Natural killer cell (primary cell): ENCODE results near the gene CD37. TPM values are rescaled to one million over a fixed set of nuclear protein-coding genes. Genes with fewer than 3 reads are reported as not detected.

Experiments used
- ATAC-seq, 3 donors: fragments of 150-1000 bp in 2 of 3; fragments of 200-7000 bp in 1 of 3; cut with Tn5 transposase; 1 replicate in 1 of 3; 2 replicates in 2 of 3; pipeline ENCODE4 v1.10.0; 2021; ENCODE audit warnings: mild to moderate bottlenecking in 2 of 3, moderate library complexity in 2 of 3
- DNase-seq, 2 donors: peaks; one replicate each; pipeline versions ENCODE4 v3.0.0 to v3.0.0-alpha.2; 2013 to 2021; ENCODE audit warnings: mixed read lengths in 1 of 2
- H3K27ac ChIP-seq: one replicate; pipeline ENCODE4 v1.5.1; 2013; ENCODE audit warnings: mild to moderate bottlenecking, low read length
- H3K27me3 ChIP-seq: one replicate; pipeline ENCODE4 v1.6.1; 2013; ENCODE audit warnings: low read length; ENCODE audit not compliant: control insufficient read depth, insufficient read depth
- H3K36me3 ChIP-seq: one replicate; pipeline ENCODE4 v1.6.1; 2013; ENCODE audit warnings: low read length; ENCODE audit not compliant: control insufficient read depth, insufficient read depth
- H3K4me1 ChIP-seq: one replicate; pipeline ENCODE4 v1.6.1; 2013; ENCODE audit warnings: low read length; ENCODE audit not compliant: control insufficient read depth, insufficient read depth
- H3K4me3 ChIP-seq: one replicate; pipeline ENCODE4 v1.5.1; 2013; ENCODE audit warnings: low read length
- H3K9me3 ChIP-seq: one replicate; pipeline ENCODE4 v1.6.1; 2013; ENCODE audit warnings: low read length; ENCODE audit not compliant: control insufficient read depth, insufficient read depth
- H3K27ac Mint-ChIP-seq, 2 donors: one replicate each; pipeline ENCODE4 v1.8.0; 2022; ENCODE audit warnings: mild to moderate bottlenecking in 2 of 2, mixed read lengths in 2 of 2, moderate library complexity in 1 of 2
- H3K27me3 Mint-ChIP-seq, 2 donors: one replicate each; pipeline ENCODE4 v1.8.0; 2022; ENCODE audit warnings: low read depth in 2 of 2, mixed read lengths in 2 of 2
- H3K36me3 Mint-ChIP-seq: one replicate; pipeline ENCODE4 v1.8.0; 2022; ENCODE audit warnings: mixed read lengths
- H3K4me1 Mint-ChIP-seq, 2 donors: one replicate each; pipeline ENCODE4 v1.8.0; 2022; ENCODE audit warnings: mixed read lengths in 2 of 2
- H3K4me3 Mint-ChIP-seq: one replicate; pipeline ENCODE4 v1.8.0; 2022; ENCODE audit warnings: mild to moderate bottlenecking, moderate library complexity, mixed read lengths
- H3K9me3 Mint-ChIP-seq, 2 donors: one replicate each; pipeline ENCODE4 v1.8.0; 2022; ENCODE audit warnings: mixed read lengths in 2 of 2
- WGBS: methylation state at CpG from one replicate; pipeline ENCODE4 v1.1.7; 2013; ENCODE audit warnings: missing lambda C conversion rate; ENCODE audit not compliant: insufficient coverage; 5-methylcytosine and 5-hydroxymethylcytosine counted together
- intact Hi-C: fragments of 100-400 bp; cut with micrococcal nuclease; formaldehyde crosslinking; loops from one replicate; pipeline ENCODE4 v1.14.2; 2022
- total RNA-seq, 4 donors: library from RNA; stranded (reverse); fragments of 120-200 nt in 1 of 4; gene quantifications; one replicate each; pipeline versions ENCODE4 v1.2.3 to v1.2.4, GENCODE V29; 2013 to 2022
- TF ChIP-seq, protein P1 (sequence below): fragments of 200-600 bp; IDR thresholded peaks from one replicate; pipeline ENCODE4 v1.8.0; 2022; ENCODE audit warnings: antibody characterized with exemption

Gene CD37
- total RNA-seq, 3 donors from 2014 or later (not counting 1 experiment from before 2014, with no cell fraction given), result 322 to 392 (median 359) TPM

DNA sequence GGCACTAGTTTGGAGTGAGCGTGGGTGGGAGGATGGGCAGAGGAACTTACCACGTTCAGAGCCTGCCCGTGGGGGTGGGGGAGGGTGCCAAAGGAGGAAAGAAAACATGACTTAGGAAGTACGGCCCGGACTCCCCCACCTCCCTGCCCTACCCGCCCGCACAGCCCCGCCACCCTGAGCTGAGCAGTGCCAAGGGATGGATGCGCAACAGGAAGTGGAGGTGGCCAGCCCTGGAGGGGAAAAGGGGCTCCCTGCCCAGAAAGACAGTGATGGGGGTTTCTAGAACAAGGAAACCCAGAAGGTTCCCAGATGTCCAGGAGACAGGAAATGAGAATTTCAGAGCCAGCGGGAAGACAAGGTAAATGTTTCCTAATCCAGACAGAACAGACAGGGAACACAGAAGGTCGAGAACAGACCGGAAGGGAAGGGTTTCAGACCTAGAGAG, 20.7 kb downstream of the CD37 start:
- Mint-ChIP-seq H3K9me3 (no peaks in the 10 kb centered on the region), H3K27me3 (peaks cover 23 to 44% of the 10 kb centered on the region in 2 donors), H3K36me3 (no peaks in the 10 kb centered on the region), H3K4me1 (peaks cover 7 to 14% of the 10 kb centered on the region in 2 donors), H3K4me3 (no peak overlapping the region), H3K27ac (no peak overlapping the region)
- no peak for DNase-seq
- no peak for ATAC-seq
- WGBS, result 29% methylated on average over 6 of the region's 12 CpGs
- TF ChIP-seq, protein P1, sequence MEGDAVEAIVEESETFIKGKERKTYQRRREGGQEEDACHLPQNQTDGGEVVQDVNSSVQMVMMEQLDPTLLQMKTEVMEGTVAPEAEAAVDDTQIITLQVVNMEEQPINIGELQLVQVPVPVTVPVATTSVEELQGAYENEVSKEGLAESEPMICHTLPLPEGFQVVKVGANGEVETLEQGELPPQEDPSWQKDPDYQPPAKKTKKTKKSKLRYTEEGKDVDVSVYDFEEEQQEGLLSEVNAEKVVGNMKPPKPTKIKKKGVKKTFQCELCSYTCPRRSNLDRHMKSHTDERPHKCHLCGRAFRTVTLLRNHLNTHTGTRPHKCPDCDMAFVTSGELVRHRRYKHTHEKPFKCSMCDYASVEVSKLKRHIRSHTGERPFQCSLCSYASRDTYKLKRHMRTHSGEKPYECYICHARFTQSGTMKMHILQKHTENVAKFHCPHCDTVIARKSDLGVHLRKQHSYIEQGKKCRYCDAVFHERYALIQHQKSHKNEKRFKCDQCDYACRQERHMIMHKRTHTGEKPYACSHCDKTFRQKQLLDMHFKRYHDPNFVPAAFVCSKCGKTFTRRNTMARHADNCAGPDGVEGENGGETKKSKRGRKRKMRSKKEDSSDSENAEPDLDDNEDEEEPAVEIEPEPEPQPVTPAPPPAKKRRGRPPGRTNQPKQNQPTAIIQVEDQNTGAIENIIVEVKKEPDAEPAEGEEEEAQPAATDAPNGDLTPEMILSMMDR, result no peak
- Histone ChIP-seq H3K4me1 (peaks cover 7% of the 10 kb centered on the region), H3K4me3 (no peak overlapping the region), H3K27ac (no peak overlapping the region), H3K27me3 (peaks cover 5% of the 10 kb centered on the region), H3K9me3 (no peaks in the 10 kb centered on the region), H3K36me3 (no peaks in the 10 kb centered on the region)
- intact Hi-C loops, result no loop called here

DNA sequence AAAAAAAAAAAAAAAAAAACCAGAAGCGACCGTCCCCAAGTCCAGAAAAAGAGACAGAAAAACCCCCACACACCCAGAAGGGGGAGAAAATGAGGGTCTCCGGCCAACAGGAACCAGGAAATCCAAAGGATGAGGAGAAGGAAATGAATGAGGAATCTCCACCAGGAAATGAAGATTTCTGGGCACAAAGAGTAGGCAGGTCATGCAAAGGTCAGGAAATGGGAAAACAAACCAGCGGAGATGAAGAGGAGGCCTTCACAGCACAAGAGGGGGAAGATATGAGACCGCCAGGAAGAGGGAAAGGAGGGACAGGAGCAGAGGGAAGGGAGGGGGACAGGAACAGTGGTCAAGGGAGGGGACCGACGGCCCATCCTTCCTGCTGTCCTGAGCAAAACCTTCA, 21.2 kb downstream of the CD37 start:
- 79% methylated on average over 5 of the region's 7 CpGs for whole genome bisulfite sequencing
- Mint-ChIP-seq H3K9me3 (no peaks in the 10 kb centered on the region), H3K36me3 (no peaks in the 10 kb centered on the region), H3K4me3 (no peak overlapping the region), H3K4me1 (peaks cover 11 to 14% of the 10 kb centered on the region in 2 donors), H3K27ac (no peak overlapping the region), H3K27me3 (peaks cover 27 to 48% of the 10 kb centered on the region in 2 donors)
- ATAC-seq (no peak), DNase-seq (no peak)
- H3K9me3 ChIP-seq, result no peaks in the 10 kb centered on the region
- peaks cover 7% of the 10 kb centered on the region for H3K27me3 ChIP-seq
- intact Hi-C loops, result no loop called here
- TF ChIP-seq, protein P1, result no peak
- no peak overlapping the region for H3K27ac ChIP-seq
- H3K36me3 ChIP-seq, result no peaks in the 10 kb centered on the region
- peaks cover 11% of the 10 kb centered on the region for H3K4me1 ChIP-seq
- H3K4me3 ChIP-seq, result no peak overlapping the region

DNA sequence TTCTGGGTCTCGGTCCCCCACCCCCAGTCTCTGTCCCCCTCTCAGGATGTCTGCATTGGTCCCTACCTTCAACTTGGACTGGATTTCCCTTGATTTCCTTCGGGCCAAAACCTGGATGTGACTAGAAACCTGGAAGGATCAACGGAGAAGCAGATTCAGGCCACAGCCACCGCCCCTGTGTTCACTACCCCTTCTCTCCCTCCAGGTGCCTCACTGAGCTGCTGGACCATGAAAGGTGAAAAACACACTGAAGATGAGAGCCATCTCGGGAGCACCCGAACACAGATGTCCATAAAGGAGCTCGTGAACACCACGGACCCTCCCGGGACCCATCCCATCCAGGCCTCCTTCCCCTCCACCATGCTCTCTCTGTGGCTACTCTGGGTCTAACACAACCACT, 22.0 kb downstream of the CD37 start:
- Histone ChIP-seq H3K27me3 (peaks cover 15% of the 10 kb centered on the region), H3K36me3 (no peaks in the 10 kb centered on the region), H3K4me1 (peaks cover 19% of the 10 kb centered on the region), H3K27ac (no peak overlapping the region), H3K4me3 (no peak overlapping the region), H3K9me3 (no peaks in the 10 kb centered on the region)
- intact Hi-C loops, result no loop called here
- DNase-seq (no peak), ATAC-seq (no peak)
- Mint-ChIP-seq H3K27ac (no peak overlapping the region), H3K36me3 (no peaks in the 10 kb centered on the region), H3K4me1 (peaks cover 11 to 14% of the 10 kb centered on the region in 2 donors), H3K27me3 (peaks cover 28 to 52% of the 10 kb centered on the region in 2 donors), H3K4me3 (no peak overlapping the region), H3K9me3 (no peaks in the 10 kb centered on the region)
- 74% methylated on average over 9 of the region's 9 CpGs for WGBS
- TF ChIP-seq, protein P1, result no peak
